ENCODE measurements around the gene SRD5A3.

The SRD5A3 gene

DNA sequence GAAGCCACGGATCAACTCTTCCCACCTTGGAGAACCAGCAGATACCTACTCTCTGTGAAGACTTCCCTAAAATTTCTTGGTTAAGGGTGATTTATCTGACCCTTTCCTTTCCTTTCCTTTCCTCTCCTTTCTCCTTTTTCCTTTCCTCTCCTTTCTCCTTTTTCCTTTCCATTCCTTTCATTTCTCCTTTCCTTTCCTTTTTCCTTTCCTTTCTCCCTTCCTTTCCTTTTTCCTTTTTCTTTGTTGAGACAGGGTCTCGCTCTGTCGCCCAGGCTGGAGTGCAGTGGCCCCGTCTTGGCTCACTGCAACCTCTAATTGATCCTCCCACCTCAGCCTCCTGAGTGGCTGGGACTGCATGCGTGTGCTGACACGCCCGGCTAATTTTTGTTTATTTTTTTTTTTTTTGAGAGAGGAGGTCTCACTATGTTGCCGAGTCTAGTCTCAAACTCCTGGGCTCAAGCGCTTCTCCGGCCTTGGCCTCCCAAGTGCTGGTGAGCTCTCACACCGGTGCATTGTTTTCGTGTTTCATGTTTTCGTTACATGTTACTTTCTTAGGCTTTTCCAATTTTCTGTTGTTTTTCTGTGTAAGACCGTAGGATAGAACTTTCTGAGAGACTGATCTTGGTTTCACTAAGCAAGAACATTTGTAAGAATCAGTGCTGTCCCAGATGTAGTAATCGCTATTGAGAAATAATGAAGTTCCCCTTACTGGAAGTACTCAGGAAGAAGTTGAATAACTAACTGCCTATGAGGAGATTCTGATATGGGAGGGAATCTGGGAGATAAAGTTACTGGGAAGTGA, 51.7 kb downstream of the SRD5A3 start:
- no peak for DNase-seq (ENCODE audit: extremely low spot score)
- CTCF ChIA-PET: interaction anchor here (0.8 to 2.5 kb wide), 5 partner anchors 9 to 52 kb away, joined by 3 to 13 read pairs (median 3); partner anchors contain the start of gene SRD5A3
- POLR2A ChIA-PET: no interaction called here
- TF ChIP-seq, protein P1, sequence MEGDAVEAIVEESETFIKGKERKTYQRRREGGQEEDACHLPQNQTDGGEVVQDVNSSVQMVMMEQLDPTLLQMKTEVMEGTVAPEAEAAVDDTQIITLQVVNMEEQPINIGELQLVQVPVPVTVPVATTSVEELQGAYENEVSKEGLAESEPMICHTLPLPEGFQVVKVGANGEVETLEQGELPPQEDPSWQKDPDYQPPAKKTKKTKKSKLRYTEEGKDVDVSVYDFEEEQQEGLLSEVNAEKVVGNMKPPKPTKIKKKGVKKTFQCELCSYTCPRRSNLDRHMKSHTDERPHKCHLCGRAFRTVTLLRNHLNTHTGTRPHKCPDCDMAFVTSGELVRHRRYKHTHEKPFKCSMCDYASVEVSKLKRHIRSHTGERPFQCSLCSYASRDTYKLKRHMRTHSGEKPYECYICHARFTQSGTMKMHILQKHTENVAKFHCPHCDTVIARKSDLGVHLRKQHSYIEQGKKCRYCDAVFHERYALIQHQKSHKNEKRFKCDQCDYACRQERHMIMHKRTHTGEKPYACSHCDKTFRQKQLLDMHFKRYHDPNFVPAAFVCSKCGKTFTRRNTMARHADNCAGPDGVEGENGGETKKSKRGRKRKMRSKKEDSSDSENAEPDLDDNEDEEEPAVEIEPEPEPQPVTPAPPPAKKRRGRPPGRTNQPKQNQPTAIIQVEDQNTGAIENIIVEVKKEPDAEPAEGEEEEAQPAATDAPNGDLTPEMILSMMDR (IDR thresholded peaks at IDR 0.05; ENCODE audit: control extremely low read depth, extremely low read depth, low read depth, missing control alignments): no peak

DNA sequence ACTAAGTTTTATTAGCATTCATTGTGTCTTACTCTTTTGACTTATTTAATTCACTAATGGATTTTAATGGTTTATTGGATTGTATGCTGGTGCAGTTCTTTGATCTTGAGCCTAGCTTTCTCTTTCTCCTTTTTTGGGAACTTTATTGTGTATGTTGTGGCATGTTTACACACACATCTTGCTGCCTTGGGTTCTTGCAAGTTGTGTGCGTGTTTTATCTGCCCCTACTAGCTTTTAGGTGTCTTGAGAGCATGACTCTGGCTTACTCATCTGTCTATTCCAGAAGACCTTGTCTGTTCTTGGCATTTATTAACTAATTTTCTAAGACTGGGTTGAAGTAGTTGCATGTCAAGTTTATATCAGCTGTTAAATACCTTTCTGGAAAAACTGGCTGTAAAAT, 52.4 kb downstream of the SRD5A3 start:
- ChIA-PET POLR2A (interaction anchor here (0.7 kb wide), 1 partner anchor 46 kb away, joined by 3 read pairs; no protein-coding TSS in a partner anchor), CTCF (interaction anchor here (0.8 to 2.5 kb wide), 5 partner anchors 8 to 53 kb away, joined by 3 to 13 read pairs (median 3); partner anchors contain the start of gene SRD5A3)
- TF ChIP-seq, protein P1 (IDR thresholded peaks at IDR 0.05; ENCODE audit: control extremely low read depth, extremely low read depth, low read depth, missing control alignments): no peak
- no peak for DNase-seq (ENCODE audit: extremely low spot score)

DNA sequence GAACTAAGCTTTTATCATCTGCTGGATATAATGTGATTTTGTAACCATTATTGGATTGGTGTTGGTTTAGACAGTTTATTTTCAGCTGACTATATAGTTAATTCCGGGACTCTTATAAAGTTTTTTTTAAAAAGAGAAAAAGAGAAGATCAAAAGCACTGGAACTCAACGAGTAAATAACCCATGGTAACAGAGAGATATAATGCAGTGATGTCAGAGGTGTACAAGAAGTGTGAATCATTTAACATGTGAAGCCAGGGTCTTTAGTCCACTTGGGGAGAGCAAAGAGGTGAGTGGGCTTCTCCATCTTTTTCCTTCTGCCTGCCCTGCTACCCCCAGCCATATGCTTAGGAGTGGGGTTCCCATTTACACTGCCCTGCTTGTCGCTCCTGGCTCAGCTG, 52.9 kb downstream of the SRD5A3 start:
- POLR2A ChIA-PET: interaction anchor here (0.7 kb wide), 1 partner anchor 47 kb away, joined by 3 read pairs; no protein-coding TSS in a partner anchor
- TF ChIP-seq, protein P1 (IDR thresholded peaks at IDR 0.05; ENCODE audit: control extremely low read depth, extremely low read depth, low read depth, missing control alignments): no peak
- CTCF ChIA-PET: interaction anchor here (1.3 to 2.5 kb wide), 2 partner anchors 11 to 19 kb away, joined by 3 to 13 read pairs; no protein-coding TSS in a partner anchor
- DNase-seq (ENCODE audit: extremely low spot score): no peak

DNA sequence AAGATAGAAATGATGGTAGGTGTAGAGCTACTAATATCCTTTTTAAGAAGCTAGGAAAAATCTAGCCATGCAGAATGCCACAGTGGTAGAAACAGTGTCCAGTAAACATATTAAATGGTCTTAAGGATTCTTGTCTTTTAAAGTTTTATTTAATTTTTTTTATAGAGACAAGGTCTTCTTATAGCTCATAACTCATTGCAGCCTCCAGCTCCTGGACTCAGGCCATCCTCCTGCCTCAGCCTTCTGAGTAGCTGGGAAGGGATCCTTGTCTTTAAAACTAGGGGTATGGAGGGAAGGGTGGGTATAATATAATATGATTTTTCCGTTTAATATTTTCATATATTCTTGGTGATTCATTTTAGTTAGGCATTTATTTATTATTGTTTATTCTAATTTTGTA, 53.5 kb downstream of the SRD5A3 start:
- ChIA-PET CTCF (interaction anchor here (2.5 kb wide), 1 partner anchor 10 kb away, joined by 13 read pairs; no protein-coding TSS in a partner anchor), POLR2A (interaction anchor here (0.7 kb wide), 1 partner anchor 11 kb away, joined by 3 read pairs; no protein-coding TSS in a partner anchor)
- TF ChIP-seq, protein P1 (IDR thresholded peaks at IDR 0.05; ENCODE audit: control extremely low read depth, extremely low read depth, low read depth, missing control alignments): no peak
- DNase-seq (ENCODE audit: extremely low spot score): no peak

GRCh38 chr4:55405073-55405472, 59.0 kb downstream of the SRD5A3 start:
- ChIA-PET CTCF (interaction anchor here (0.8 to 2.2 kb wide), 2 partner anchors 11 to 13 kb away, joined by 3 to 4 read pairs; no protein-coding TSS in a partner anchor), POLR2A (no interaction called here)
- no peak for DNase-seq (ENCODE audit: extremely low spot score)
- TF ChIP-seq, protein P1 (IDR thresholded peaks at IDR 0.05; ENCODE audit: control extremely low read depth, extremely low read depth, low read depth, missing control alignments): no peak

- DNase-seq (ENCODE audit: extremely low spot score): no peak
- ChIA-PET CTCF (interaction anchor here (1.1 to 2.2 kb wide), 3 partner anchors 9 to 11 kb away, joined by 3 to 4 read pairs (median 4); no protein-coding TSS in a partner anchor), POLR2A (no interaction called here)
- TF ChIP-seq, protein P1 (IDR thresholded peaks at IDR 0.05; ENCODE audit: control extremely low read depth, extremely low read depth, low read depth, missing control alignments): no peak
Measured at GRCh38 chr4:55406545-55406944, 60.5 kb downstream of the SRD5A3 start.
